ENCODE results near the gene LRRC23. TPM values are rescaled to one million over a fixed set of nuclear protein-coding genes. Genes with fewer than 3 reads are reported as not detected.
"Not testable (repeated sequence)": the region's sequence is repeated elsewhere in the genome, so short reads cannot be mapped to it uniquely, and the experiment has no call there.

Gene LRRC23
- total RNA-seq, 1 experiment from 2014 or later = 8.0 TPM

- BruUV-seq (replicated peaks); H3K79me2 ChIP-seq (ENCODE audit: insufficient read depth, low read length); ATAC-seq; H3K36me3 ChIP-seq (ENCODE audit: control insufficient read depth in 1 of 2, insufficient read depth in 2 of 2, low read length in 2 of 2); intact Hi-C loops (cut with micrococcal nuclease); H3K4me3 ChIP-seq (replicated peaks in 1 of 2; ENCODE audit: low read depth in 1 of 2, low read length in 2 of 2); H3K27me3 ChIP-seq (ENCODE audit: insufficient read depth, low read length); DNase-seq (ENCODE audit: low read depth, low spot score); H3K9me3 ChIP-seq (ENCODE audit: control insufficient read depth in 1 of 2, insufficient read depth in 1 of 2, low read depth in 1 of 2, low read length in 2 of 2); RAD21 ChIA-PET (ENCODE audit: low non-redundant PET in 1 of 2, low total read pairs in 2 of 2, uncharacterized antibody in 2 of 2, unreplicated experiment in 2 of 2); H2AFZ ChIP-seq (ENCODE audit: low read depth, low read length, poor library complexity, severe bottlenecking); H3K9ac ChIP-seq (ENCODE audit: low read length); H3K9me2 ChIP-seq (ENCODE audit: insufficient read depth); H4K20me1 ChIP-seq (ENCODE audit: insufficient read depth): not testable (repeated sequence)
- H3K27ac ChIP-seq (ENCODE audit: low read depth, low read length) = peak overlapping the region; percentile 58; the same call in 1 of the 2 replicates
- H3K4me1 ChIP-seq (ENCODE audit: control insufficient read depth in 1 of 2, insufficient read depth in 2 of 2, low read length in 2 of 2) = peaks cover 12 to 22% of the 10 kb centered on the region in 2 experiments
- ChIA-PET POLR2A (interaction anchor here (1.0 to 1.2 kb wide), 2 partner anchors 46 to 64 kb away, joined by 3 to 6 read pairs; partner anchors contain the start of genes C12orf57 and RNU7-1), CTCF (interaction anchor here (0.6 to 4.2 kb wide), 2 partner anchors 11 to 120 kb away, joined by 3 to 24 read pairs; no protein-coding TSS in a partner anchor)
- peak overlapping the region; percentile 21; the same call in 1 of the 2 replicates for H3K4me2 ChIP-seq (ENCODE audit: low read length)
Measured at GRCh38 chr12:6879824-6880223, 24.8 kb upstream of the LRRC23 start.

- ChIA-PET CTCF (interaction anchor here (2.5 to 4.2 kb wide), 3 partner anchors 8 to 11 kb away, joined by 7 to 24 read pairs (median 16); partner anchors contain the start of gene SPSB2), RAD21 (ENCODE audit: low non-redundant PET in 1 of 2, low total read pairs in 2 of 2, uncharacterized antibody in 2 of 2, unreplicated experiment in 2 of 2) (no interaction called here), POLR2A (no interaction called here)
- BruUV-seq (replicated peaks) = no TSS peak
- no peaks in the 10 kb centered on the region for H3K27me3 ChIP-seq (ENCODE audit: insufficient read depth, low read length)
- intact Hi-C loops (cut with micrococcal nuclease) = no loop called here
- no peak overlapping the region for H2AFZ ChIP-seq (ENCODE audit: low read depth, low read length, poor library complexity, severe bottlenecking)
- ATAC-seq = no peak
- H3K27ac ChIP-seq (ENCODE audit: low read depth, low read length) = no peak overlapping the region
- no peak overlapping the region for H3K9ac ChIP-seq (ENCODE audit: low read length)
- no peaks in the 10 kb centered on the region for H3K9me2 ChIP-seq (ENCODE audit: insufficient read depth)
- H4K20me1 ChIP-seq (ENCODE audit: insufficient read depth) = no peaks in the 10 kb centered on the region
- TF ChIP-seq JUND (IDR thresholded peaks at IDR 0.05) = no peak
- TF ChIP-seq YY1 (IDR thresholded peaks at IDR 0.05; ENCODE audit: extremely low read depth, insufficient replicate concordance, low read depth, low read length) = no peak
- no peaks in the 10 kb centered on the region for H3K79me2 ChIP-seq (ENCODE audit: insufficient read depth, low read length)
- no peak overlapping the region for H3K4me3 ChIP-seq (replicated peaks in 1 of 2; ENCODE audit: low read depth in 1 of 2, low read length in 2 of 2)
- H3K4me1 ChIP-seq (ENCODE audit: control insufficient read depth in 1 of 2, insufficient read depth in 2 of 2, low read length in 2 of 2) = peaks cover 12 to 22% of the 10 kb centered on the region in 2 experiments
- peaks cover 0 to 4% of the 10 kb centered on the region in 2 experiments; a peak in 1 of 4 replicates for H3K36me3 ChIP-seq (ENCODE audit: control insufficient read depth in 1 of 2, insufficient read depth in 2 of 2, low read length in 2 of 2)
- no peak overlapping the region for H3K4me2 ChIP-seq (ENCODE audit: low read length)
- no peak for DNase-seq (ENCODE audit: low read depth, low spot score)
- no peaks in the 10 kb centered on the region for H3K9me3 ChIP-seq (ENCODE audit: control insufficient read depth in 1 of 2, insufficient read depth in 1 of 2, low read depth in 1 of 2, low read length in 2 of 2)
Measured at GRCh38 chr12:6883252-6883651, 21.4 kb upstream of the LRRC23 start.

Data from HCT116 (cell line).